SK-N-SH (cell line): ENCODE data around the gene FRK. TPM values are rescaled to one million over a fixed set of nuclear protein-coding genes. Genes with fewer than 3 reads are reported as not detected.

ENCODE experiments used
- CTCF ChIA-PET: fragments of 300-600, 350-600 bp; formaldehyde crosslinking; extraction: SDS; loops from one replicate; lab custom pipeline; 2021; lab: Yijun Ruan, JAX
- POLR2A ChIA-PET: fragments of 350-600 bp; sonication (Branson Sonifier 250); formaldehyde crosslinking; extraction: SDS; loops from one replicate; lab custom pipeline; 2020; ENCODE audit warnings: antibody characterized with exemption, inconsistent platforms; lab: Yijun Ruan, JAX
- DNase-seq: peaks from one replicate; pipeline ENCODE4 v3.0.0; 2012
- H2AFZ ChIP-seq: fragments of 200-600 bp; sonication (generic); 2 replicates; pipeline ENCODE4 v1.8.1; 2016; ENCODE audit warnings: antibody characterized with exemption, mild to moderate bottlenecking, low read depth
- H3F3A ChIP-seq: fragments of 200-600 bp; sonication (generic); replicated peaks from 2 replicates; pipeline ENCODE3; 2016; ENCODE audit warnings: antibody characterized with exemption, mild to moderate bottlenecking; ENCODE audit not compliant: insufficient read depth
- H3K27ac ChIP-seq, 2 experiments: fragments of 200-500 bp in 1 of 2; fragments of 200-600 bp in 1 of 2; sonication (Bioruptor generic) in 1 of 2; sonication (generic), shearing (Covaris generic) in 1 of 2; 2 replicates each; pipeline versions ENCODE4 v1.5.1 to v1.6.1; 2014 to 2016; ENCODE audit warnings: low read depth in 2 of 2, inconsistent platforms in 1 of 2, low read length in 1 of 2, mild to moderate bottlenecking in 1 of 2, mixed read lengths in 1 of 2
- H3K27me3 ChIP-seq: fragments of 200-600 bp; sonication (generic), shearing (Covaris generic); 2 replicates; pipeline ENCODE4 v1.6.1; 2016; ENCODE audit warnings: mixed run types; ENCODE audit not compliant: insufficient read depth
- H3K36me3 ChIP-seq, 2 experiments: fragments of 200-500 bp in 1 of 2; fragments of 200-600 bp in 1 of 2; sonication (Bioruptor generic) in 1 of 2; sonication (generic) in 1 of 2; replicated peaks in 1 of 2; 2 replicates each; pipeline versions ENCODE3 to v1.5.1; 2014 to 2016; ENCODE audit warnings: low read length in 1 of 2, mild to moderate bottlenecking in 1 of 2; ENCODE audit not compliant: insufficient read depth in 2 of 2, control insufficient read depth in 1 of 2
- H3K4me1 ChIP-seq, 2 experiments: fragments of 200-500 bp in 1 of 2; fragments of 200-600 bp in 1 of 2; sonication (Bioruptor generic) in 1 of 2; sonication (generic), shearing (Covaris generic) in 1 of 2; 2 replicates each; pipeline versions ENCODE4 v1.5.1 to v1.6.1; 2014 to 2016; ENCODE audit warnings: low read depth in 1 of 2, low read length in 1 of 2, mixed run types in 1 of 2; ENCODE audit not compliant: insufficient read depth in 2 of 2, control insufficient read depth in 1 of 2
- H3K4me2 ChIP-seq: fragments of 200-600 bp; sonication (generic), shearing (Covaris generic); 2 replicates; pipeline ENCODE4 v1.6.1; 2017; ENCODE audit warnings: mixed run types
- H3K4me3 ChIP-seq, 2 experiments: fragments of 200-500 bp in 1 of 2; fragments of 200-600 bp in 1 of 2; sonication (Bioruptor generic) in 1 of 2; sonication (generic), shearing (Covaris generic) in 1 of 2; 2 replicates each; pipeline versions ENCODE4 v1.5.1 to v1.8.1; 2014 to 2016; ENCODE audit warnings: low read depth in 2 of 2, inconsistent platforms in 1 of 2, low read length in 1 of 2, mild to moderate bottlenecking in 1 of 2, mixed read lengths in 1 of 2, moderate library complexity in 1 of 2
- H3K79me2 ChIP-seq: fragments of 200-600 bp; sonication (generic); 2 replicates; pipeline ENCODE4 v1.8.1; 2017; ENCODE audit warnings: mild to moderate bottlenecking; ENCODE audit not compliant: insufficient read depth
- H3K9ac ChIP-seq: fragments of 200-600 bp; sonication (generic); 2 replicates; pipeline ENCODE4 v1.6.1; 2017; ENCODE audit warnings: mixed run types
- H3K9me2 ChIP-seq: fragments of 200-600 bp; sonication (generic); 2 replicates; pipeline ENCODE4 v1.6.1; 2017; ENCODE audit warnings: mixed run types
- H3K9me3 ChIP-seq: fragments of 200-600 bp; sonication (generic); 2 replicates; pipeline ENCODE4 v1.6.1; 2017; ENCODE audit warnings: mixed run types, mild to moderate bottlenecking, moderate library complexity
- H4K20me1 ChIP-seq: fragments of 200-600 bp; sonication (generic); 2 replicates; pipeline ENCODE4 v1.6.1; 2017; ENCODE audit warnings: mild to moderate bottlenecking, mixed run types; ENCODE audit not compliant: insufficient read depth
- ELF1 ChIP-seq: IDR thresholded peaks from 2 replicates; pipeline ENCODE4 v1.4.0; 2012
- FOXM1 ChIP-seq: IDR thresholded peaks from 2 replicates; pipeline ENCODE4 v1.4.0; 2012; ENCODE audit warnings: low read depth, mild to moderate bottlenecking
- GABPA ChIP-seq: IDR thresholded peaks from 2 replicates; pipeline ENCODE4 v1.4.0; 2012; ENCODE audit warnings: low read depth, mild to moderate bottlenecking
- JUND ChIP-seq: IDR thresholded peaks from 2 replicates; pipeline ENCODE4 v1.4.0; 2012
- MAX ChIP-seq: IDR thresholded peaks from 2 replicates; pipeline ENCODE4 v1.4.0; 2012; ENCODE audit warnings: low read depth
- RAD21 ChIP-seq: IDR thresholded peaks from 2 replicates; pipeline ENCODE4 v1.6.1; 2012; ENCODE audit warnings: mild to moderate bottlenecking, low read length
- RXRA ChIP-seq: IDR thresholded peaks from 2 replicates; pipeline ENCODE4 v1.4.0; 2012; ENCODE audit warnings: low read depth, mild to moderate bottlenecking, borderline replicate concordance
- SIN3A ChIP-seq: IDR thresholded peaks from 2 replicates; pipeline ENCODE4 v1.6.1; 2012; ENCODE audit warnings: low read depth, mild to moderate bottlenecking, low read length, moderate library complexity, borderline replicate concordance
- SMC3 ChIP-seq: IDR thresholded peaks from 2 replicates; pipeline ENCODE4 v1.6.1; 2012; ENCODE audit warnings: low read depth, low read length, improper control_type of control experiment
- TAF1 ChIP-seq: IDR thresholded peaks from 2 replicates; pipeline ENCODE4 v1.6.1; 2012; ENCODE audit warnings: low read depth, mild to moderate bottlenecking, low read length, moderate library complexity, borderline replicate concordance
- TEAD4 ChIP-seq: IDR thresholded peaks from 2 replicates; pipeline ENCODE4 v1.4.0; 2012; ENCODE audit warnings: mild to moderate bottlenecking, borderline replicate concordance; ENCODE audit not compliant: insufficient read depth
- USF1 ChIP-seq: IDR thresholded peaks from 2 replicates; pipeline ENCODE4 v1.4.0; 2012; ENCODE audit warnings: low read depth, borderline replicate concordance
- USF2 ChIP-seq: fragments of 150-350 bp; IDR thresholded peaks from 2 replicates; pipeline ENCODE4 v1.6.1; 2017; ENCODE audit warnings: antibody characterized with exemption, low read length, low read depth, borderline replicate concordance
- YY1 ChIP-seq: IDR thresholded peaks from 2 replicates; pipeline ENCODE4 v1.4.0; 2012; ENCODE audit warnings: low read depth, mild to moderate bottlenecking
- WGBS: methylation state at CpG from one replicate; pipeline ENCODE4 v1.1.6; 2017; ENCODE audit warnings: low lambda C conversion rate; 5-methylcytosine and 5-hydroxymethylcytosine counted together
- polyA plus RNA-seq, 3 experiments: library from polyadenylated mRNA; depleted of rRNA; stranded (reverse); fragments of >200 nt; gene quantifications; 2 replicates each; pipeline ENCODE4 v1.2.3, GENCODE V29; 2012
- TF ChIP-seq, protein P1 (sequence below): fragments of 200-600 bp; sonication (generic); IDR thresholded peaks from 2 replicates; pipeline ENCODE4 v1.6.1; 2017; ENCODE audit warnings: antibody characterized with exemption, mild to moderate bottlenecking, moderate library complexity
- TF ChIP-seq, protein P2 (sequence below): IDR thresholded peaks from 2 replicates; pipeline ENCODE4 v1.4.0; 2012; ENCODE audit warnings: low read depth, borderline replicate concordance

Gene FRK
- polyA plus RNA-seq, 1 of the 3 experiments (the other 2 are of a cell fraction) = under 0.01 TPM

GRCh38 chr6:116062496-116062895 lies 1.8 kb upstream of the FRK start:
- 51% methylated on average over 4 of the region's 4 CpGs for WGBS
- no peaks in the 10 kb centered on the region for H3K79me2 ChIP-seq
- H2AFZ ChIP-seq = no peak overlapping the region
- H3K4me1 ChIP-seq = no peaks in the 10 kb centered on the region; a peak in 1 of 4 replicates
- H3K4me2 ChIP-seq = no peak overlapping the region
- H3K4me3 ChIP-seq = no peak overlapping the region
- H3K9me2 ChIP-seq = no peaks in the 10 kb centered on the region
- no peak overlapping the region for H3K9ac ChIP-seq
- no peaks in the 10 kb centered on the region for H4K20me1 ChIP-seq
- no peaks in the 10 kb centered on the region for H3K36me3 ChIP-seq
- TF ChIP-seq GABPA = no peak
- TF ChIP-seq YY1 = no peak
- no peak for TF ChIP-seq SMC3
- TF ChIP-seq, protein P1, sequence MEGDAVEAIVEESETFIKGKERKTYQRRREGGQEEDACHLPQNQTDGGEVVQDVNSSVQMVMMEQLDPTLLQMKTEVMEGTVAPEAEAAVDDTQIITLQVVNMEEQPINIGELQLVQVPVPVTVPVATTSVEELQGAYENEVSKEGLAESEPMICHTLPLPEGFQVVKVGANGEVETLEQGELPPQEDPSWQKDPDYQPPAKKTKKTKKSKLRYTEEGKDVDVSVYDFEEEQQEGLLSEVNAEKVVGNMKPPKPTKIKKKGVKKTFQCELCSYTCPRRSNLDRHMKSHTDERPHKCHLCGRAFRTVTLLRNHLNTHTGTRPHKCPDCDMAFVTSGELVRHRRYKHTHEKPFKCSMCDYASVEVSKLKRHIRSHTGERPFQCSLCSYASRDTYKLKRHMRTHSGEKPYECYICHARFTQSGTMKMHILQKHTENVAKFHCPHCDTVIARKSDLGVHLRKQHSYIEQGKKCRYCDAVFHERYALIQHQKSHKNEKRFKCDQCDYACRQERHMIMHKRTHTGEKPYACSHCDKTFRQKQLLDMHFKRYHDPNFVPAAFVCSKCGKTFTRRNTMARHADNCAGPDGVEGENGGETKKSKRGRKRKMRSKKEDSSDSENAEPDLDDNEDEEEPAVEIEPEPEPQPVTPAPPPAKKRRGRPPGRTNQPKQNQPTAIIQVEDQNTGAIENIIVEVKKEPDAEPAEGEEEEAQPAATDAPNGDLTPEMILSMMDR = no peak
- no peak for TF ChIP-seq TAF1
- no peak for TF ChIP-seq USF2
- TF ChIP-seq, protein P2, sequence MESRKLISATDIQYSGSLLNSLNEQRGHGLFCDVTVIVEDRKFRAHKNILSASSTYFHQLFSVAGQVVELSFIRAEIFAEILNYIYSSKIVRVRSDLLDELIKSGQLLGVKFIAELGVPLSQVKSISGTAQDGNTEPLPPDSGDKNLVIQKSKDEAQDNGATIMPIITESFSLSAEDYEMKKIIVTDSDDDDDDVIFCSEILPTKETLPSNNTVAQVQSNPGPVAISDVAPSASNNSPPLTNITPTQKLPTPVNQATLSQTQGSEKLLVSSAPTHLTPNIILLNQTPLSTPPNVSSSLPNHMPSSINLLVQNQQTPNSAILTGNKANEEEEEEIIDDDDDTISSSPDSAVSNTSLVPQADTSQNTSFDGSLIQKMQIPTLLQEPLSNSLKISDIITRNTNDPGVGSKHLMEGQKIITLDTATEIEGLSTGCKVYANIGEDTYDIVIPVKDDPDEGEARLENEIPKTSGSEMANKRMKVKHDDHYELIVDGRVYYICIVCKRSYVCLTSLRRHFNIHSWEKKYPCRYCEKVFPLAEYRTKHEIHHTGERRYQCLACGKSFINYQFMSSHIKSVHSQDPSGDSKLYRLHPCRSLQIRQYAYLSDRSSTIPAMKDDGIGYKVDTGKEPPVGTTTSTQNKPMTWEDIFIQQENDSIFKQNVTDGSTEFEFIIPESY = no peak
- TF ChIP-seq ELF1 = no peak
- no peak for TF ChIP-seq JUND
- TF ChIP-seq SIN3A = no peak
- no peak for TF ChIP-seq USF1
- no peak for TF ChIP-seq FOXM1
- TF ChIP-seq RAD21 = no peak
- TF ChIP-seq TEAD4 = no peak
- no peak for TF ChIP-seq RXRA
- TF ChIP-seq MAX = no peak
- CTCF ChIA-PET = no interaction called here
- DNase-seq = no peak
- H3F3A ChIP-seq = no peaks in the 10 kb centered on the region
- no peaks in the 10 kb centered on the region; the same call in 1 of the 2 replicates for H3K27me3 ChIP-seq
- POLR2A ChIA-PET = no interaction called here
- no peak overlapping the region for H3K27ac ChIP-seq
- no peaks in the 10 kb centered on the region for H3K9me3 ChIP-seq
